Stimulated activated naive CD8-positive, alpha-beta T cell treated with anti-CD3 and anti-CD28 coated beads, Interleukin-15, amount 100 ng/mL, for 72 hours (primary cell): ENCODE results near the gene SMDT1.
A peak's percentile ranks its signal among the peaks of the same experiment; 100 is the strongest.

Experiments
- ATAC-seq: fragments of 150-1000 bp; cut with Tn5 transposase; 2 replicates; pipeline ENCODE4 v1.10.0; 2021; ENCODE audit warnings: mild to moderate bottlenecking, moderate library complexity
- DNase-seq, 2 donors: peaks; one replicate each; pipeline ENCODE4 v3.0.0; 2021 to 2022
- H3K27ac Mint-ChIP-seq, 2 donors: one replicate each; pipeline ENCODE4 v1.8.0; 2022; ENCODE audit warnings: mild to moderate bottlenecking in 2 of 2, mixed read lengths in 2 of 2, moderate library complexity in 2 of 2
- H3K27me3 Mint-ChIP-seq: one replicate; pipeline ENCODE4 v1.8.0; 2022; ENCODE audit warnings: mixed read lengths
- H3K4me1 Mint-ChIP-seq: one replicate; pipeline ENCODE4 v1.8.0; 2022; ENCODE audit warnings: mild to moderate bottlenecking, mixed read lengths
- H3K4me3 Mint-ChIP-seq, 2 donors: one replicate each; pipeline ENCODE4 v1.8.0; 2022; ENCODE audit warnings: mild to moderate bottlenecking in 2 of 2, mixed read lengths in 2 of 2, moderate library complexity in 1 of 2
- H3K9me3 Mint-ChIP-seq, 2 donors: one replicate each; pipeline ENCODE4 v1.8.0; 2022; ENCODE audit warnings: mixed read lengths in 2 of 2

The SMDT1 gene

GRCh38 chr22:42079319-42080251, at the start of gene SMDT1:
Gene SMDT1 (plus strand): TSS chr22:42079700. CDS start chr22:42079769, 69 bp downstream.
- H3K4me1 Mint-ChIP-seq: peaks cover 40% of the 10 kb centered on the region
- DNase-seq (peak; percentile 99), ATAC-seq (peak; percentile 93)
- no peaks in the 10 kb centered on the region for H3K9me3 Mint-ChIP-seq
- H3K4me3 Mint-ChIP-seq: peak within 1 kb of the TSS; percentile 95 to 97
- H3K27me3 Mint-ChIP-seq: no peaks in the 10 kb centered on the region
- H3K27ac Mint-ChIP-seq: peak within 1 kb of the TSS; percentile 97 to 99

- Mint-ChIP-seq H3K9me3 (peaks cover 10 to 29% of the 10 kb centered on the region in 2 donors), H3K4me3 (no peak overlapping the region), H3K4me1 (peaks cover 28% of the 10 kb centered on the region), H3K27ac (no peak overlapping the region), H3K27me3 (no peaks in the 10 kb centered on the region)
- DNase-seq (no peak), ATAC-seq (no peak)
Observed at GRCh38 chr22:42033263-42034181, 46.0 kb upstream of the SMDT1 start.

GRCh38 chr22:42035256-42035655, 44.2 kb upstream of the SMDT1 start:
- DNase-seq: no peak
- no peak for ATAC-seq
- Mint-ChIP-seq H3K4me3 (no peak overlapping the region), H3K27ac (no peak overlapping the region), H3K9me3 (peaks cover 10 to 29% of the 10 kb centered on the region in 2 donors), H3K4me1 (peaks cover 24% of the 10 kb centered on the region), H3K27me3 (no peaks in the 10 kb centered on the region)

GRCh38 chr22:42039271-42039670, 40.2 kb upstream of the SMDT1 start:
- H3K4me3 Mint-ChIP-seq: no peak overlapping the region
- H3K27ac Mint-ChIP-seq: peak overlapping the region in 1 of 2 donors; percentile 73
- ATAC-seq: no peak
- H3K9me3 Mint-ChIP-seq: peaks cover 23 to 30% of the 10 kb centered on the region in 2 donors
- H3K4me1 Mint-ChIP-seq: peaks cover 6% of the 10 kb centered on the region
- no peaks in the 10 kb centered on the region for H3K27me3 Mint-ChIP-seq
- no peak for DNase-seq

GRCh38 chr22:42041784-42042183, 37.7 kb upstream of the SMDT1 start:
- DNase-seq: no peak
- Mint-ChIP-seq H3K27me3 (no peaks in the 10 kb centered on the region), H3K9me3 (peaks cover 18 to 19% of the 10 kb centered on the region in 2 donors), H3K27ac (no peak overlapping the region), H3K4me1 (no peaks in the 10 kb centered on the region), H3K4me3 (no peak overlapping the region)
- ATAC-seq: no peak

GRCh38 chr22:42050641-42051180, 28.8 kb upstream of the SMDT1 start:
- H3K27ac Mint-ChIP-seq: no peak overlapping the region
- DNase-seq: no peak
- H3K4me1 Mint-ChIP-seq: no peaks in the 10 kb centered on the region
- H3K4me3 Mint-ChIP-seq: no peak overlapping the region
- no peaks in the 10 kb centered on the region for H3K27me3 Mint-ChIP-seq
- peaks cover 0 to 1% of the 10 kb centered on the region in 2 donors for H3K9me3 Mint-ChIP-seq
- no peak for ATAC-seq

- no peak overlapping the region for H3K4me3 Mint-ChIP-seq
- DNase-seq (no peak), ATAC-seq (no peak)
- no peaks in the 10 kb centered on the region for H3K27me3 Mint-ChIP-seq
- peaks cover 10 to 20% of the 10 kb centered on the region in 2 donors for H3K9me3 Mint-ChIP-seq
- no peaks in the 10 kb centered on the region for H3K4me1 Mint-ChIP-seq
- peak overlapping the region in 1 of 2 donors; percentile 7 for H3K27ac Mint-ChIP-seq
Observed at GRCh38 chr22:42052765-42053164, 26.7 kb upstream of the SMDT1 start.

- no peak for DNase-seq
- Mint-ChIP-seq H3K27ac (no peak overlapping the region), H3K27me3 (no peaks in the 10 kb centered on the region), H3K9me3 (peaks cover 16 to 27% of the 10 kb centered on the region in 2 donors), H3K4me3 (no peak overlapping the region), H3K4me1 (no peaks in the 10 kb centered on the region)
- ATAC-seq: no peak
Observed at GRCh38 chr22:42056757-42057511, 22.6 kb upstream of the SMDT1 start.

- ATAC-seq (no peak), DNase-seq (no peak)
- Mint-ChIP-seq H3K27me3 (no peaks in the 10 kb centered on the region), H3K9me3 (peaks cover 16 to 27% of the 10 kb centered on the region in 2 donors), H3K4me1 (peaks cover 4% of the 10 kb centered on the region), H3K27ac (no peak overlapping the region), H3K4me3 (no peak overlapping the region)
Observed at GRCh38 chr22:42060489-42060888, 19.0 kb upstream of the SMDT1 start.

GRCh38 chr22:42061041-42061440, 18.5 kb upstream of the SMDT1 start:
- ATAC-seq: no peak
- Mint-ChIP-seq H3K4me1 (peaks cover 4% of the 10 kb centered on the region), H3K27ac (peak overlapping the region in 1 of 2 donors; percentile 53), H3K4me3 (no peak overlapping the region), H3K9me3 (peaks cover 16 to 23% of the 10 kb centered on the region in 2 donors), H3K27me3 (no peaks in the 10 kb centered on the region)
- DNase-seq: no peak

GRCh38 chr22:42062506-42063170, 16.9 kb upstream of the SMDT1 start:
- Mint-ChIP-seq H3K27ac (no peak overlapping the region), H3K4me1 (peaks cover 10% of the 10 kb centered on the region), H3K9me3 (peaks cover 6 to 7% of the 10 kb centered on the region in 2 donors), H3K27me3 (no peaks in the 10 kb centered on the region), H3K4me3 (no peak overlapping the region)
- DNase-seq (no peak), ATAC-seq (no peak)

GRCh38 chr22:42064629-42065028, 14.9 kb upstream of the SMDT1 start:
- Mint-ChIP-seq H3K4me1 (peaks cover 14% of the 10 kb centered on the region), H3K27ac (no peak overlapping the region), H3K9me3 (no peaks in the 10 kb centered on the region), H3K4me3 (no peak overlapping the region), H3K27me3 (no peaks in the 10 kb centered on the region)
- ATAC-seq: no peak
- DNase-seq: no peak

- ATAC-seq (no peak), DNase-seq (no peak)
- no peaks in the 10 kb centered on the region for H3K9me3 Mint-ChIP-seq
- no peak overlapping the region for H3K27ac Mint-ChIP-seq
- H3K27me3 Mint-ChIP-seq: no peaks in the 10 kb centered on the region
- no peak overlapping the region for H3K4me3 Mint-ChIP-seq
- H3K4me1 Mint-ChIP-seq: peaks cover 24% of the 10 kb centered on the region
Observed at GRCh38 chr22:42065438-42066125, 13.9 kb upstream of the SMDT1 start.
